ENCODE data around the gene EGFR. TPM values are rescaled to one million over a fixed set of nuclear protein-coding genes. Genes with fewer than 3 reads are reported as not detected.
A peak's percentile ranks its signal among the peaks of the same experiment; 100 is the strongest.

EGFR gene
- polyA plus RNA-seq (ENCODE audit: insufficient read length in 4 of 4): 10 to 100 TPM; 28.3 to 32.1 (median 31.0) TPM

- DNase-seq (ENCODE audit: low read depth in 4 of 4, low spot score in 2 of 4): peak in 2 of 4 donors; percentile 58 to 65
Measured at GRCh38 chr7:55018361-55019190, at the start of gene EGFR. Gene EGFR (plus strand): TSS chr7:55019017. CDS start chr7:55019278, 261 bp downstream.

- no peak for DNase-seq (ENCODE audit: low read depth in 4 of 4, low spot score in 2 of 4)
Measured at GRCh38 chr7:54969208-54969967, 49.4 kb upstream of the EGFR start.

GRCh38 chr7:54972733-54973294 lies 46.0 kb upstream of the EGFR start:
- DNase-seq (ENCODE audit: low read depth in 4 of 4, low spot score in 2 of 4): no peak

GRCh38 chr7:54978364-54979116 lies 40.3 kb upstream of the EGFR start:
- no peak for DNase-seq (ENCODE audit: low read depth in 4 of 4, low spot score in 2 of 4)

GRCh38 chr7:54980521-54980920 lies 38.3 kb upstream of the EGFR start:
- no peak for DNase-seq (ENCODE audit: low read depth in 4 of 4, low spot score in 2 of 4)

- DNase-seq (ENCODE audit: low read depth in 4 of 4, low spot score in 2 of 4): no peak
Measured at GRCh38 chr7:54981913-54982312, 36.9 kb upstream of the EGFR start.

- no peak for DNase-seq (ENCODE audit: low read depth in 4 of 4, low spot score in 2 of 4)
Measured at GRCh38 chr7:54985426-54986330, 33.1 kb upstream of the EGFR start.

GRCh38 chr7:54986716-54987115 lies 32.1 kb upstream of the EGFR start:
- no peak for DNase-seq (ENCODE audit: low read depth in 4 of 4, low spot score in 2 of 4)

GRCh38 chr7:54987772-54988171 lies 31.0 kb upstream of the EGFR start:
- no peak for DNase-seq (ENCODE audit: low read depth in 4 of 4, low spot score in 2 of 4)

- no peak for DNase-seq (ENCODE audit: low read depth in 4 of 4, low spot score in 2 of 4)
Measured at GRCh38 chr7:54988516-54988915, 30.3 kb upstream of the EGFR start.

GRCh38 chr7:54989453-54990225 lies 29.2 kb upstream of the EGFR start:
- no peak for DNase-seq (ENCODE audit: low read depth in 4 of 4, low spot score in 2 of 4)

- no peak for DNase-seq (ENCODE audit: low read depth in 4 of 4, low spot score in 2 of 4)
Measured at GRCh38 chr7:54991341-54991740, 27.5 kb upstream of the EGFR start.

- DNase-seq (ENCODE audit: low read depth in 4 of 4, low spot score in 2 of 4): no peak
Measured at GRCh38 chr7:54992871-54993475, 25.8 kb upstream of the EGFR start.

GRCh38 chr7:54995166-54995565 lies 23.7 kb upstream of the EGFR start:
- no peak for DNase-seq (ENCODE audit: low read depth in 4 of 4, low spot score in 2 of 4)

GRCh38 chr7:54995610-54996363 lies 23.0 kb upstream of the EGFR start:
- DNase-seq (ENCODE audit: low read depth in 4 of 4, low spot score in 2 of 4): no peak

- DNase-seq (ENCODE audit: low read depth in 4 of 4, low spot score in 2 of 4): no peak
Measured at GRCh38 chr7:54996391-54996790, 22.4 kb upstream of the EGFR start.

GRCh38 chr7:55004579-55004978 lies 14.2 kb upstream of the EGFR start:
- DNase-seq (ENCODE audit: low read depth in 4 of 4, low spot score in 2 of 4): no peak
